H1 (cell line): Measurements from ENCODE around the gene OLFM3. TPM values are rescaled to one million over a fixed set of nuclear protein-coding genes. Genes with fewer than 3 reads are reported as not detected.

Experiments
- CHD7 ChIP-seq: fragments of 300-600 bp; sonication (generic); IDR thresholded peaks from 2 replicates; pipeline ENCODE4 v1.7.1; 2012; ENCODE audit warnings: low read length, moderate library complexity, mild to moderate bottlenecking, inconsistent platforms; ENCODE audit not compliant: insufficient replicate concordance
- CTCF ChIP-seq, 3 experiments: IDR thresholded peaks; 1 replicate in 2 of 3; 2 replicates in 1 of 3; pipeline versions ENCODE4 v1.5.1 to v1.6.1; 2011; ENCODE audit warnings: low read length in 3 of 3, mild to moderate bottlenecking in 3 of 3, inconsistent platforms in 2 of 3, low read depth in 1 of 3, moderate library complexity in 1 of 3; ENCODE audit not compliant: insufficient read depth in 1 of 3; ENCODE audit errors: control extremely low read depth in 1 of 3
- EGR1 ChIP-seq: IDR thresholded peaks from 2 replicates; pipeline ENCODE4 v1.6.1; 2011; ENCODE audit warnings: low read depth, low read length, borderline replicate concordance
- JUND ChIP-seq: IDR thresholded peaks from 2 replicates; pipeline ENCODE4 v1.6.1; 2011; ENCODE audit warnings: mild to moderate bottlenecking, improper control_type of control experiment, low read length
- SIRT6 ChIP-seq: IDR thresholded peaks from one replicate; pipeline ENCODE4 v1.7.1; 2012; ENCODE audit warnings: low read length, inconsistent platforms
- TEAD4 ChIP-seq: IDR thresholded peaks from 2 replicates; pipeline ENCODE4 v1.6.1; 2012; ENCODE audit warnings: low read depth, low read length, inconsistent platforms, mixed read lengths
- polyA plus RNA-seq, 7 experiments: library from polyadenylated mRNA; depleted of rRNA in 3 of 7; stranded (reverse) in 5 of 7; unstranded in 2 of 7; fragments of >200 nt in 5 of 7; fragments of 200-250 nt in 2 of 7; gene quantifications; 1 replicate in 5 of 7; 2 replicates in 1 of 7; 4 replicates in 1 of 7; pipeline versions ENCODE4 v1.2.1 to v1.2.3, GENCODE V29; 2011 to 2013; ENCODE audit warnings: missing spikeins in 2 of 7, mixed read lengths in 2 of 7
- total RNA-seq: library from RNA; stranded (reverse); fragmentation: NEBNext Ultra II Directional; extraction: Animal tissue kit (Norgen Biotek cat#: 25700); gene quantifications from 2 replicates; pipeline ENCODE4 v1.2.1, GENCODE V29; 2021

OLFM3 gene
- total and polyA plus RNA-seq, 2 of the 8 experiments (the other 6 are each of a cell fraction or from before 2014, with no cell fraction given): 0.30 to 0.32 TPM

GRCh38 chr1:101781201-101781831 is 215.4 kb downstream of the OLFM3 start (continued):
- TF ChIP-seq CHD7: no peak
- no peak for TF ChIP-seq SIRT6
- TF ChIP-seq EGR1: no peak
- TF ChIP-seq TEAD4: no peak
- TF ChIP-seq CTCF (IDR thresholded peaks at IDR 0.05; ENCODE audit: control extremely low read depth in 1 of 3, insufficient read depth in 1 of 3, low read depth in 1 of 3, low read length in 3 of 3): no peak
- no peak for TF ChIP-seq JUND
